HAP-1 (cell line): ENCODE measurements around the gene PTCH1.

Source experiments
- DNase-seq, 2 experiments: peaks; one replicate each; pipeline ENCODE4 v3.0.0-alpha.2; 2016 to 2020; ENCODE audit warnings: low spot score in 2 of 2
- H3K27me3 ChIP-seq: fragments of 250-450 bp; sonication (Bioruptor Pico); 2 replicates; pipeline ENCODE4 v1.5.1; 2020; ENCODE audit warnings: low read depth, mild to moderate bottlenecking, moderate library complexity
- H3K36me3 ChIP-seq: fragments of 250-450 bp; sonication (Bioruptor Pico); replicated peaks from 2 replicates; pipeline ENCODE4 v1.5.1; 2020; ENCODE audit warnings: mild to moderate bottlenecking
- H3K4me1 ChIP-seq: fragments of 250-450 bp; sonication (Bioruptor Pico); 2 replicates; pipeline ENCODE4 v1.5.1; 2020; ENCODE audit warnings: mild to moderate bottlenecking
- H3K4me3 ChIP-seq: fragments of 250-450 bp; sonication (Bioruptor Pico); 2 replicates; pipeline ENCODE4 v1.5.1; 2020; ENCODE audit warnings: mild to moderate bottlenecking, moderate library complexity
- H3K9me3 ChIP-seq: fragments of 250-450 bp; sonication (Bioruptor Pico); 2 replicates; pipeline ENCODE4 v1.5.1; 2020; ENCODE audit warnings: mild to moderate bottlenecking, moderate library complexity
- in situ Hi-C: fragments of 300-500 bp; cut with MboI; formaldehyde crosslinking; loops from 3 replicates; pipeline ENCODE4 v1.14.3; 2020; ENCODE audit warnings: low sequenced_read_pairs, inconsistent platforms, mixed read lengths

The PTCH1 gene

GRCh38 chr9:95508968-95509850, 7.6 kb downstream of the PTCH1 start:
- peak; percentile 96 to 98 for DNase-seq
- peaks cover 34% of the 10 kb centered on the region for H3K4me1 ChIP-seq
- no peaks in the 10 kb centered on the region for H3K9me3 ChIP-seq
- in situ Hi-C loops, result loop anchor here (10.0 kb wide), 1 partner anchor 366 kb away; the partner anchor contains the start of gene ERCC6L2
- H3K36me3 ChIP-seq, result no peaks in the 10 kb centered on the region; the same call in 1 of the 2 replicates
- H3K27me3 ChIP-seq, result no peaks in the 10 kb centered on the region
- peak overlapping the region; percentile 71 for H3K4me3 ChIP-seq

DNA sequence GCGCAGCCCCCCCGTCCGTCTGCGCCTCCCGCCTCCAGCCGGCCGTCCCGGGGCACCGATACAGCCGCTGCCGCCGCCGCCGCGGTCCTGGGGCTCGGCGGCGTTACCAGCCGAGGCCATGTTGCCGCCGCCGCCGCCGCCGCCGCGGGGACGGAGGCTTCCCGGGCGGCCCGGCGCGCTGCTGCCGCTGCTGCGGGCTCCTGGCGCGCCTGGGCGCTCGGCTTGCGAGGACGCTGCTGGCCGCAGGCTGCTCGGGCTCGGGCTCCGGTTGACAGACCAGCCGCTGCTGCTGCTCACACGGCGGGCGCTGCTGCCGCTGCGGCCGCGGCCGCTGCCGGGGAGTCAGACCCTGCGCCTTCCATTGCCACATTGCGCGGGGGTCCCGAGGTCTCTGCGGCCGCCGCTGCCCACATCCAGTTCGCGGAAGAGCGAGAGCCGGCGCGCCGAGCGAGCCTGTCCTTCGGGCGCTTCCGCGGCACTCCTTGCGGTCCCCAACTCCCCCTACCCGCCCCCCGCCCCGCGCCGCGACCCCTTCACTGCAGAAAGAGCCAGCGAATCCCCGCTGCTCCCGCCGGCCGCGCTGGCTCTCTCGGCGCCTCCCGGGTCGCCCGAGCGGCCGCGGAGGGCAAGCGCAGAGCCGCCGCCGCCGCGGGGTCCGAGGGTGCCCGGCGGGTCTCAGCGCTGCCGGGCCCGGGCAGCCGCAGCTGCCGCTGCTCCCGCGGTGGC, 8.4 kb downstream of the PTCH1 start:
- Histone ChIP-seq H3K36me3 (peaks cover under 1% of the 10 kb centered on the region; the same call in 1 of the 2 replicates), H3K4me1 (peaks cover 27% of the 10 kb centered on the region)
- DNase-seq, result no peak

GRCh38 chr9:95507464-95508241, 9.1 kb downstream of the PTCH1 start:
- DNase-seq, result peak; percentile 53 to 73
- peak overlapping the region; percentile 71 for H3K4me3 ChIP-seq
- H3K27me3 ChIP-seq, result no peaks in the 10 kb centered on the region
- peaks cover 3% of the 10 kb centered on the region; the same call in 1 of the 2 replicates for H3K36me3 ChIP-seq
- peaks cover 20% of the 10 kb centered on the region for H3K4me1 ChIP-seq
- H3K9me3 ChIP-seq, result no peaks in the 10 kb centered on the region
- in situ Hi-C loops, result loop anchor here (10.0 kb wide), 1 partner anchor 367 kb away; the partner anchor contains the start of gene ERCC6L2

More for the DNA sequence above, 8.4 kb downstream of the PTCH1 start:
- Histone ChIP-seq H3K27me3 (no peaks in the 10 kb centered on the region), H3K4me3 (peak overlapping the region; percentile 71), H3K9me3 (no peaks in the 10 kb centered on the region)
- in situ Hi-C loops, result loop anchor here (10.0 kb wide), 1 partner anchor 366 kb away; the partner anchor contains the start of gene ERCC6L2

DNA sequence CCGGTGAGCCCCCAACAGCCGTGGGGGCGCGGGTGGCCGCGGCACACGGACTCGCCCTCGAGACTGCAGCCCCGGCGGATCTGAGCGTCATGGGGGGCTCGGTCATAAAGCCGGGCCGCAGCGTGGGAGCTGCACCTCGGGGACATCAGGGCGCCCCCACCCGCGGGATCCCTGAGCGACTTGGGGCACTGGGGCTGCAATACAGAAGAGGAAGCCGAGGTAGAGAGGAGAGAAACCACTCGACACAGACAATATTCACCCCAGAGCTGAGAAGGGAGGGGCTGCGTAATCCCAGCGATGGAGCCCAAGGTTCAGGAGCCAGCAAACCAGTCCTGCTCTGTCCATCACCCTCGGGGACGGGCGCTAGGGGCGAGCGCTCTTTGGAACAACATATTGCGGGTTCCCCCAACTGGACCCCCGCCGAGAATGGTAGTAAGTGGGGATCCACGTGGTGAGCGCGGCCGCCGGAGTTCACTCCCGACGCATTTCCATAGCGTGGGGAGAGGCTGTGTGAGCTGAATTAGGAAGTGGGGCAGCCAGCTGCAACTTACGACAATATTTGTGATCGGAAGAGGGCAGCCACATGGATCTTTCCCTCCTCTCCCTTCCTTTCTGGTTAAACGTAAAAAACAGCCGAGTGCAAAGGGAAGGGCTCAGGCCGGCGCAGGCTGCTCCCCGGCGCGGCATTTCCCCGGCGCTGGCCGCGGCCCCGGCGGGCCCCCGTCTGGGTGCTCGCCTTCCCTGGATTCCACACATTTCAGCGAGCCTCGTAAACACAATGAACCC, 9.9 kb downstream of the PTCH1 start:
- Histone ChIP-seq H3K9me3 (no peaks in the 10 kb centered on the region), H3K27me3 (no peaks in the 10 kb centered on the region), H3K4me1 (peaks cover 13% of the 10 kb centered on the region), H3K4me3 (peak overlapping the region; percentile 71), H3K36me3 (peaks cover 3% of the 10 kb centered on the region; the same call in 1 of the 2 replicates)
- in situ Hi-C loops, result loop anchor here (10.0 kb wide), 1 partner anchor 368 kb away; the partner anchor contains the start of gene ERCC6L2
- DNase-seq, result peak; percentile 63 to 64

DNA sequence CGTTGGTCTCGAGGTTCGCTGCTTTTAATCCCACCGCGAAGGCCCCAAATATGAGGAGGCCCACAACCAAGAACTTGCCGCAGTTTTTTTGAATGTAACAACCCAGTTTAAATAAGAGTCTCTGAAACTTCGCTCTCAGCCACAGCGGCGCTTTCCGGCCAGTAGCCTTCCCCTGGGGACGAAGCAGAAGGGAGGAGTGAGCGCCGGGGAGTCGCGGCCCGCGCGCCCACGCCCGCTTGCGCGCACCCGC, 10.4 kb downstream of the PTCH1 start:
- no peaks in the 10 kb centered on the region for H3K9me3 ChIP-seq
- H3K27me3 ChIP-seq, result no peaks in the 10 kb centered on the region
- H3K36me3 ChIP-seq, result 0 out of 2 replicates have a peak, but pooled peaks cover 3% of the 10 kb centered on the region
- H3K4me1 ChIP-seq, result peaks cover 9% of the 10 kb centered on the region
- in situ Hi-C loops, result loop anchor here (10.0 kb wide), 1 partner anchor 368 kb away; the partner anchor contains the start of gene ERCC6L2
- DNase-seq, result peak; percentile 23 to 57
- peak overlapping the region; percentile 71 for H3K4me3 ChIP-seq

DNA sequence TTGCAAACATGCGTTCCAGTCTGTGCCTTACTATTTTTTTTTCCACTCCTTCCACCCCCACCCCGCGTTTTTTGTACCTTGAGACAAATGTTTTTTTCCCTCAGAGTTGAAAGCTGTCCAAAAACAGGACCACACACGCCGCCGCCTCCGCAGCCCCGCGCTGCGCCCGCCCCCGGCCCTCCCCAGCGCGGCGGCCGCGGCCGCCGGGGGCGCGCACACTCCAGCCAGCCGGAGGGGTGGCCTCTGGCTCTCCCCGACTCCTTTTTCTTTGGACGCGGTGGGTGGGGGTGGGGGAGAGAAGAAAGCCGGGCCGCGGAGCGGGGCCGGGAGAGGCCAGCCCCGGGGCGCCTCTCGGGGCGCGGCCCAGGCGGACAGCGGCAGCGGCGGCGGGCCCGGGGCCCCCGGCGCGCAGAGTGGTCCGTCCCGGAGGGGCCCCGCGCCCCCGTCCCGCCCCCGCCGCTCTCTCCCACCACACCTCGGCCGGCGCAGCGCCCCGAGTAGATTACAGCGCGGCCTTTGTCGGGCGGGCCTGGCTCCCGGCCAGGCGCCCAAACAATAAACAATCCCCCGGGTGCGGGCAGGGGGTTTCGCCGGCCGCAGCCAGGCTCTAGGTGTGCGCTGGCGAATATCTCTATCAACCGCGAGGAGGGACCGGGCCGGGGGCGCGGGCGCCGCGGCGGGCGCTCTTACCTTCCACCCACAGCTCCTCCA, 10.9 kb downstream of the PTCH1 start:
- peak overlapping the region; percentile 71 for H3K4me3 ChIP-seq
- peak; percentile 76 to 84 for DNase-seq
- 0 out of 2 replicates have a peak, but pooled peaks cover 3% of the 10 kb centered on the region for H3K36me3 ChIP-seq
- H3K4me1 ChIP-seq, result peaks cover 9% of the 10 kb centered on the region
- in situ Hi-C loops, result loop anchor here (10.0 kb wide), 1 partner anchor 369 kb away; the partner anchor contains the start of gene ERCC6L2
- H3K9me3 ChIP-seq, result no peaks in the 10 kb centered on the region
- no peaks in the 10 kb centered on the region for H3K27me3 ChIP-seq

DNA sequence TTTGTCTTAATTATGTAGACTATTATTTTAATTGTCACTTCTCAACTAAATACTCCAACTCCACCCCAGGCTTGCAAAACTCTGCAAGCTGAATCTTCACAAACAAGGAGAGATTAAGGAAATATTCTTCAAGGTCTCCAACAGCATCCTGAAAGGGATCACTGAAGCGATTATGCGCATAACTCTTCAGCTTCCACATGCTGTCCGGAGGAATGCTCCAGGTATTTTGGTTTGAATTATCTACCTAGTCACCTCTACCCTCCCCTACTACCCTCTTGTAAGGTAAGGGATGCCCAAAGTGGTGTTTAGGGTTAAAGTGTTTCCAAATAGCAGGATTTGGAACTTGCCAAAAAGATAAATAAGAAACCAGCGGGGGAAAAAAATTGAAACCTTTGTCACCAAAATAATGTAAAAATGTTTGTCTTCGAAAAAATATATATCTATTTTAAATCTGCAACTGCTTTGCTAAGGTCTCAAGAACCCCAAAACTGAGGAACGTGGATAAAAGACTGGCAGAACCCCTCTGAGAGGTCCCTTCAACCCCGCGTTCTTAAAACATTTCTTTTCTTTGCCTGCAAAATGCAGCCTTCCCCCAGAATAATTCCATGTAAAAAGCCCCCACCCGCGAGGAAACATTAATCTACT, 11.6 kb downstream of the PTCH1 start:
- H3K36me3 ChIP-seq, result 0 out of 2 replicates have a peak, but pooled peaks cover 3% of the 10 kb centered on the region
- peaks cover 9% of the 10 kb centered on the region for H3K4me1 ChIP-seq
- H3K4me3 ChIP-seq, result peak overlapping the region; percentile 71
- in situ Hi-C loops, result loop anchor here (10.0 kb wide), 1 partner anchor 370 kb away; the partner anchor contains the start of gene ERCC6L2
- H3K27me3 ChIP-seq, result no peaks in the 10 kb centered on the region
- DNase-seq, result peak in 1 of 2 experiments; percentile 46
- no peaks in the 10 kb centered on the region for H3K9me3 ChIP-seq

DNA sequence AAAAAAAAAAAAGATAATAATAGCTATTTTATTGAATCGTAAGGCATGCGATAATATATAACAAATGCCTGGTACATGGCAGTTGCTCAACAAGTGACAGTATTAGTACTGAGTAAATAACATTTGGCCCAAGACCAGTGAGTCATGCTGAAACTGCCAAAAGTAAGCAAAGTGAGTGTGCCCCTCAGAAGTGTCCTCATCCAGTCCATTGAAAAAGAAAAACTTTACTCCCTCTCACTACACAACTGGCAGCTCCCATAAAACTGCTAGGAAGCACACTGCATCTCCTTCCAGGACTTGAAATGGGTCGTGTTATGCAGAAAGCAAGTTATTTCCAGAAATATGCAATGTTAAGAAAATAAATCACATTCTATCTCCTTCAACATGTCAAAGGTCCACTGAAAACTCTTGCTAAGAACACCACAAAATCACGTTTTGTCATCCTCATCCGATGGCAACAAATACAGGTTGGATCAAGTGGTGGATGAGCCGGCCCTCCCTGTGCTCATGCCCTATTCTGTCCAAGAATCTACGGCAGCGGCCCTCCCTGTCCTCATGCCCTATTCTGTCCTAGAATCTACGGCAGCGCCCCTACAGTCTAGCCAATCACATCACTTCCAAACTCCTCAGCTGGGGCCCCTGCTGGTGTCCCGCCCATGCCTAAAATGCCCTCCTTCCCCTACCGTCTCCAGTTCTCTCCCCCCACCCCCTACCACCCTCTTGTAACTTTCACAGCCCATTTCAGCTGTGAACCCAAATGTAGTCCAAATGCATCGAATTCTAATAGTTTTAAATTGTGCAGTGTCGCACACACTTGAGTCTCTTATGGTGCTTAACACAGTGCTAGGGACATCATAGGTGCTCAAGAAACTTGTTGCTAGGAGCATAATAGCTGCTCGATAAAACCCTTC, 12.5 kb downstream of the PTCH1 start:
- H3K36me3 ChIP-seq, result 0 out of 2 replicates have a peak, but pooled peaks cover 3% of the 10 kb centered on the region
- H3K4me3 ChIP-seq, result peak overlapping the region; percentile 71; the same call in 1 of the 2 replicates
- peak; percentile 45 to 69 for DNase-seq
- H3K27me3 ChIP-seq, result no peaks in the 10 kb centered on the region
- no peaks in the 10 kb centered on the region for H3K9me3 ChIP-seq
- peaks cover 9% of the 10 kb centered on the region for H3K4me1 ChIP-seq
- in situ Hi-C loops, result loop anchor here (10.0 kb wide), 1 partner anchor 370 kb away; the partner anchor contains the start of gene ERCC6L2

- Histone ChIP-seq H3K4me3 (no peak overlapping the region), H3K36me3 (0 out of 2 replicates have a peak, but pooled peaks cover 3% of the 10 kb centered on the region), H3K4me1 (peaks cover 9% of the 10 kb centered on the region), H3K27me3 (no peaks in the 10 kb centered on the region), H3K9me3 (no peaks in the 10 kb centered on the region)
- DNase-seq, result no peak
- in situ Hi-C loops, result loop anchor here (10.0 kb wide), 1 partner anchor 371 kb away; the partner anchor contains the start of gene ERCC6L2
These were observed 13.4 kb downstream of the PTCH1 start for GRCh38 chr9:95503369-95503768.

DNA sequence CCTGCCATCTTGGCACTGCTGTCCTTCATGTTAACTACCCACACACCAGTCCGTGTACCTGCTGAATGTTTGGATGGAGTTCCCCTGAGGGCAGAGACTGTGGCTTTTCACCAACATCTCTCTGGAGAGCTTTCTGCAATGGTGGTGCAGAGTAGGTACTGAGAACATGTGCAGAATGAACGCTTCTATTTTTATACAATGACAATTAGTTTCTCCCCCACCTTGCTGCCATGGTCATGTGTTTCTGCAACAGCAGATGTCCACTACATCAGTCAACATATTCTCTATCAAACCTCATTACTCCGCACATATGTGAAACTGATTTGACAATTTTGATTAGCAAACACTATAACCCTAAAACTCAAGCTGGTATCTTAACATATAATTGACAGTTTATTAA, 14.5 kb downstream of the PTCH1 start:
- Histone ChIP-seq H3K27me3 (no peaks in the 10 kb centered on the region), H3K9me3 (no peaks in the 10 kb centered on the region), H3K36me3 (0 out of 2 replicates have a peak, but pooled peaks cover 3% of the 10 kb centered on the region), H3K4me3 (no peak overlapping the region), H3K4me1 (peaks cover 15% of the 10 kb centered on the region)
- no peak for DNase-seq
- in situ Hi-C loops, result loop anchor here (10.0 kb wide), 1 partner anchor 373 kb away; the partner anchor contains the start of gene ERCC6L2
